Stomach smooth muscle (tissue), 2 donors: ENCODE results near the gene KCNK4.

Source experiments
- H3K27ac ChIP-seq: one replicate; pipeline ENCODE4 v1.7.0; 2013; ENCODE audit warnings: mild to moderate bottlenecking, low read length, inconsistent platforms
- H3K27me3 ChIP-seq, 2 donors: one replicate each; pipeline ENCODE4 v1.7.0; 2013; ENCODE audit warnings: low read length in 2 of 2; ENCODE audit not compliant: insufficient read depth in 2 of 2, control insufficient read depth in 1 of 2
- H3K36me3 ChIP-seq, 2 donors: one replicate each; pipeline ENCODE4 v1.7.0; 2013; ENCODE audit warnings: low read length in 2 of 2; ENCODE audit not compliant: control insufficient read depth in 2 of 2, insufficient read depth in 2 of 2
- H3K4me1 ChIP-seq: one replicate; pipeline ENCODE4 v1.7.0; 2013; ENCODE audit warnings: low read length; ENCODE audit not compliant: control insufficient read depth, insufficient read depth
- H3K4me3 ChIP-seq, 2 donors: one replicate each; pipeline ENCODE4 v1.7.0; 2013; ENCODE audit warnings: low read length in 2 of 2
- H3K9ac ChIP-seq, 2 donors: one replicate each; pipeline ENCODE4 v1.7.0; 2013; ENCODE audit warnings: low read length in 2 of 2, mild to moderate bottlenecking in 1 of 2
- H3K9me3 ChIP-seq, 2 donors: one replicate each; pipeline ENCODE4 v1.7.0; 2013; ENCODE audit warnings: low read length in 2 of 2; ENCODE audit not compliant: control insufficient read depth in 2 of 2
- donor health status: healthy.
- donor health status: Pancreatic carcinoma.

KCNK4 gene

GRCh38 chr11:64263021-64263946 is 27.8 kb upstream of the KCNK4 start:
- no peaks in the 10 kb centered on the region for H3K9me3 ChIP-seq
- H3K4me1 ChIP-seq, result peaks cover 8% of the 10 kb centered on the region
- H3K4me3 ChIP-seq, result no peak overlapping the region
- no peak overlapping the region for H3K9ac ChIP-seq
- H3K27ac ChIP-seq, result no peak overlapping the region
- H3K27me3 ChIP-seq, result no peaks in the 10 kb centered on the region
- H3K36me3 ChIP-seq, result peaks cover 15 to 32% of the 10 kb centered on the region in 2 donors

DNA sequence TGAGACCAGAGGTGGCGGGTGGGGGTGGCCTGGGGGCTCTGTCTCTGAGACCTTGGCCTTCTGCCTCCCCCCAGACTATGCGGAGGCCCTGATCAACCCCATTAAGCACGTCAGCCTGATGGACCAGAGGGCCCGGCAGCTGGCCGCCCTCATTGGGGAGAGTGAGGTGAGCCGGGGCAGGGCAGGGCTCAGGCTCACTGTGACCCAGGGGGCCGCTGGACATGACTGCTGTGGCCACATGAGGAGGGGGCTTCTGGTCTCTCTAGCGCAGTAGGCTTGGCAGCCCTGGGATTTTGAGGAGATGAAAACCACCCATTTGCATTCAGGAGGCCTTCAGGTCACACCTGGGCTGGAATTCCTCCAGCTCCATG is 27.2 kb upstream of the KCNK4 start:
- Histone ChIP-seq H3K9ac (no peak overlapping the region), H3K4me1 (peaks cover 14% of the 10 kb centered on the region), H3K4me3 (no peak overlapping the region), H3K36me3 (peaks cover 12 to 29% of the 10 kb centered on the region in 2 donors), H3K27ac (no peak overlapping the region), H3K27me3 (no peaks in the 10 kb centered on the region), H3K9me3 (no peaks in the 10 kb centered on the region)

GRCh38 chr11:64264371-64264852 is 26.7 kb upstream of the KCNK4 start:
- no peak overlapping the region for H3K4me3 ChIP-seq
- H3K9ac ChIP-seq, result no peak overlapping the region
- H3K9me3 ChIP-seq, result no peaks in the 10 kb centered on the region
- no peaks in the 10 kb centered on the region for H3K27me3 ChIP-seq
- H3K4me1 ChIP-seq, result peaks cover 19% of the 10 kb centered on the region
- H3K36me3 ChIP-seq, result peaks cover 12 to 27% of the 10 kb centered on the region in 2 donors
- no peak overlapping the region for H3K27ac ChIP-seq

GRCh38 chr11:64265176-64266160 is 25.6 kb upstream of the KCNK4 start:
- H3K9me3 ChIP-seq, result no peaks in the 10 kb centered on the region
- no peak overlapping the region for H3K27ac ChIP-seq
- H3K4me1 ChIP-seq, result peaks cover 24% of the 10 kb centered on the region
- no peak overlapping the region for H3K9ac ChIP-seq
- peaks cover 12 to 27% of the 10 kb centered on the region in 2 donors for H3K36me3 ChIP-seq
- H3K4me3 ChIP-seq, result no peak overlapping the region
- no peaks in the 10 kb centered on the region for H3K27me3 ChIP-seq

- Histone ChIP-seq H3K9ac (no peak overlapping the region), H3K27me3 (no peaks in the 10 kb centered on the region), H3K9me3 (no peaks in the 10 kb centered on the region), H3K36me3 (peaks cover 12 to 25% of the 10 kb centered on the region in 2 donors), H3K4me1 (peaks cover 26% of the 10 kb centered on the region), H3K4me3 (no peak overlapping the region), H3K27ac (no peak overlapping the region)
These were observed 24.8 kb upstream of the KCNK4 start for GRCh38 chr11:64266339-64266738.

DNA sequence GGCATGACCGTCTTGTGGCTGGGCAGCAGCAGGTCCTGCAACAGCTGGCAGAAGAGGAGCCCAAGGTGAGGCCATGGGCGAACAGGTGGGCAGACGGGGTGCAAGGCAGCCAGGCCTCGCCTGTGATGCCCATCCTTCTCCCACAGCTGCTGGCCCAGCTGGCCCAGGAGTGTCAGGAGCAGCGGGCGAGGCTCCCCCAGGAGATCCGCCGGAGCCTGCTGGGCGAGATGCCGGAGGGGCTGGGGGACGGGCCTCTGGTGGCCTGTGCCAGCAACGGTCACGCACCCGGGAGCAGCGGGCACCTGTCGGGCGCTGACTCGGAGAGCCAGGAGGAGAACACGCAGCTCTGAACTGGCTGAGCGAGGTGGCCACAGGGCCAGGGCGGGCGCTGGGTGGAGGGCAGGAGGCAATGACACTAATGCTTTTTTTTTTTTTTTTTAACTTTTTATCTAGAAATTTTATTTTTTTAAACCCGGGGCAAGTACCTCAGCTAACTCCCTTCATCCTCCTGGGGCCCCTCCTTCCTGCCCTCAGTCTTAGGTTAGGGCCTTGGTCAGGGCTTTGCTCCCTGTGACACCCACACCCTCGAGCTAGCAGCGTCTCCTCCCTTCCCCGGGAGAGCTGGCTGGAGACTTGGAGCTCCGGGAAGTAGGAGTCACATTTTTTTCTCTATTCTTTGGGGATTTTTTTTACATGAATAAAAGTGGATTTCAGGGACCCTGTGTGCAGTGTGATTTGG is 23.7 kb upstream of the KCNK4 start:
- Histone ChIP-seq H3K36me3 (peaks cover 9 to 20% of the 10 kb centered on the region in 2 donors), H3K9me3 (no peaks in the 10 kb centered on the region), H3K27me3 (no peaks in the 10 kb centered on the region), H3K4me1 (peaks cover 35% of the 10 kb centered on the region), H3K4me3 (no peak overlapping the region), H3K9ac (no peak overlapping the region), H3K27ac (peak overlapping the region; percentile 96)

DNA sequence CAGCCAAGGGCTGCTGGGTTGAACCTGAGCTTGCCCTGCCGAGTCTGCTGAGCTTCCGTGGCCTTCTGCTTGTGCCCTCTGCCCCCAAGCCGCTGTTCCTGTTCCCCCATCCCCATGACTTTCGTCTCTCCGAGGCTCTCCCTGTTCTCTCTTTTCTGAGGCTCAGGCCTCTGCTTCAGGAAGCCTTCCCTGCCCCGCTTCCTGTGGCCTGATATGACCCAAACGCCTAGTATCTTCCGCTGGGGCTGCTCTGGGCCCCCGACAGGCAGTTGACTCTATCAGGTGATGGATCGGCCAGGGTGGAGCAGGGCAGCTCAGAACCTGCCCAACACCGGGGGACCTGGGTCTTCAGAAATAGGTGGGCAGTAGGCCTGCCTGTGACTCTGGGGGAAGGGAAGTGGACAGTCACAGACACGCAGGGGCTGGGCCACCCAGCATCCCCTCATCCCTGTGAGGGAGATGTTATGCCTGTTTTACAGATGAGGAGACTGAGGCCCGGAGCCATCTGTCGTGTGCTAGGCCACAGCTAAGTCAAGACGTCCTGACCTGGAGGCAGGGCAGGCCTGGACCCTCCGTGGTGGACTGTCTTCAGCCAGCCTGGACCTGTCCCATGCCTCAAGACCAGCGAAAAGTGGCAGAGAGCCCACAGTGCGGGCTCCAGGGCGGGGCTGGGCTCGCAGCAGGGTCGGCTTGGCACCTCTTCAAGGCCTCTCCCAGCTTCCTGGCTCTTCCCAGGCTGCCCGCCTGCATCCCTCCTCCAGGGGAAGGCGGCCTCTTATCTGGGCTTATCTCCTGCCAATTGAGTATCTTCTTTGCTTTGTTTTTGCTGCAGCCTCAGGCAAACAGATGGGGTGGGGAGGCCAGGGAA is 22.8 kb upstream of the KCNK4 start:
- Histone ChIP-seq H3K36me3 (peaks cover 0 to 17% of the 10 kb centered on the region in 2 donors), H3K9ac (peak overlapping the region; percentile 78 to 86), H3K4me3 (peak overlapping the region; percentile 72 to 94), H3K27me3 (no peaks in the 10 kb centered on the region), H3K4me1 (peaks cover 35% of the 10 kb centered on the region), H3K27ac (peak overlapping the region; percentile 96), H3K9me3 (no peaks in the 10 kb centered on the region)

DNA sequence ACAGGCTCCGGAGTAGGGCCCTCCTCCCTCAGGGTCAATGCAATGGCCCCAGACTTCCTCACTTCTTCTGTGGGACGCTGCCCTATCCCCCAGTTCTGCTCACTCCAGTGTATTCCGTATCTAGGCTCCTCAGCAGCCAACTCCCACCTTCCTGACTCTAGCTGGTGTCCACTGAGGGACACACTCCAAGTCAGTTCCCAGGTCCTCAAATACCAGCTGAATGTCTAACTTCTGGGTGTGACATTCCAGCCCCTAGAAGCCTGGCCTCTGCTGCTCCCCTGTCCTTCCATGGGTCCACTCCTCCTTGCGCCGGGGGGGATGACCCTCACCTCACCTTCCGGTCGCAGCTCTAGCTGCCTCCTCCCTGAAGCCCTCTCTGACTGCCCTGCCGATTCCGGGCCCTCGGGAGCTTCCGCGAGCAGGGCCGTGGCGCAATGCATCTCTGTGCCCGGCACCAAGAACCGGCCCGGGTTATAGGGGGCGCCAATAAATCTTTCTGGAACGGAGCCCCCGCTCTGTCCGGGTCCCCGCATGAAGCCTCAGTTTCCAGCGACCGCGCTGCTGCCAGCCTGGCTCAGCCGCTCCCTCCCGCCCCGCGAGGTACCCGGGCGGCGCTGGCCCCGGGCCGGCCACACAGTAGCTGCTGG is 22.1 kb upstream of the KCNK4 start:
- peaks cover 0 to 14% of the 10 kb centered on the region in 2 donors for H3K36me3 ChIP-seq
- peak overlapping the region; percentile 78 to 86 for H3K9ac ChIP-seq
- H3K9me3 ChIP-seq, result no peaks in the 10 kb centered on the region
- H3K27me3 ChIP-seq, result no peaks in the 10 kb centered on the region
- H3K4me3 ChIP-seq, result peak overlapping the region; percentile 72 to 94
- H3K27ac ChIP-seq, result peak overlapping the region; percentile 96
- H3K4me1 ChIP-seq, result peaks cover 35% of the 10 kb centered on the region

DNA sequence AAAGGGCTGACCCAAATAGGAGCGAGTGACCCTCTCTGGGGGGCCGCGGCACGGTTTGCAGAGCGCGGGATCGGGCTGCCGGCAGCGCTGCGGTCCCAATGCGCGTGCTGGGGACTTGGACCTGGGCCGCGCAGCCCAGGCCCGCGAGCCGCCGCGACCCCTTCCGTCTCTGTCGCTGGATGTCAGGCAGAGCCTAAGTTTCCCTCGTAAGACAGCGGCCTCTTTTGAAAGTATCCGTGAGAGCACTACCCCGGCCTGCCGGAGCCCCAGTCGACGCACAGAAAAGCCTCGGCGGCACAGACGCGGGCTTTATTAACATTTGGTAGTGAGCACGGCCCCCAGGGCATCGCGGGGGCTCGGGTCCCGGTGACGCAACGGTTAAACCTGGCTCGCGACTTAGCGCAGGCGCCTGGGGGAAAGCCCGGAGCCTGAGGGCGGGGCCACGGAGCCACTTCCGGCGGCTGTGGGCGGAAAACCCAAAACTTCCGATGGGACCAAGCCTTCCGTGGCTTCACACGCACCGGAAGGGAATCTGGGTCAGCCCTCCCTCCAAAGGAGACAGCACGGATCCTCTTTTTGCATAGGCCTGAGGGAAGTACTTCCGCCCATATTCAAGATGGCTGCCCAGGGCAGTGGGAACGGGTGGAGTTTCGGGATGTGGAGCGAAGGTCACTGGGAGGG is 21.4 kb upstream of the KCNK4 start:
- peak overlapping the region; percentile 93 to 96 for H3K9ac ChIP-seq
- peaks cover 35% of the 10 kb centered on the region for H3K4me1 ChIP-seq
- H3K36me3 ChIP-seq, result peaks cover 0 to 9% of the 10 kb centered on the region in 2 donors
- no peaks in the 10 kb centered on the region for H3K9me3 ChIP-seq
- peak overlapping the region; percentile 96 for H3K27ac ChIP-seq
- no peaks in the 10 kb centered on the region for H3K27me3 ChIP-seq
- H3K4me3 ChIP-seq, result peak overlapping the region; percentile 94 to 99
